GM20431 (cell line): Measurements from ENCODE around the gene BEND2.
"Not testable (repeated sequence)": the region's sequence is repeated elsewhere in the genome, so short reads cannot be mapped to it uniquely, and the experiment has no call there.

ENCODE experiments used
- in situ Hi-C: fragments of 300-500 bp; cut with MseI, MboI; formaldehyde crosslinking; loops from one replicate; pipeline ENCODE4 v1.15.0; 2020; ENCODE audit warnings: low sequenced_read_pairs; ENCODE audit not compliant: unreplicated experiment

Gene BEND2

GRCh38 chrX:18220786-18221185 is at the start of gene BEND2:
TSS of gene BEND2 (minus strand) at chrX:18220886. CDS start at chrX:18220750, 136 bp downstream.
- in situ Hi-C loops, result no loop called here

GRCh38 chrX:18255059-18255458 is 34.4 kb upstream of the BEND2 start:
- in situ Hi-C loops, result no loop called here

DNA sequence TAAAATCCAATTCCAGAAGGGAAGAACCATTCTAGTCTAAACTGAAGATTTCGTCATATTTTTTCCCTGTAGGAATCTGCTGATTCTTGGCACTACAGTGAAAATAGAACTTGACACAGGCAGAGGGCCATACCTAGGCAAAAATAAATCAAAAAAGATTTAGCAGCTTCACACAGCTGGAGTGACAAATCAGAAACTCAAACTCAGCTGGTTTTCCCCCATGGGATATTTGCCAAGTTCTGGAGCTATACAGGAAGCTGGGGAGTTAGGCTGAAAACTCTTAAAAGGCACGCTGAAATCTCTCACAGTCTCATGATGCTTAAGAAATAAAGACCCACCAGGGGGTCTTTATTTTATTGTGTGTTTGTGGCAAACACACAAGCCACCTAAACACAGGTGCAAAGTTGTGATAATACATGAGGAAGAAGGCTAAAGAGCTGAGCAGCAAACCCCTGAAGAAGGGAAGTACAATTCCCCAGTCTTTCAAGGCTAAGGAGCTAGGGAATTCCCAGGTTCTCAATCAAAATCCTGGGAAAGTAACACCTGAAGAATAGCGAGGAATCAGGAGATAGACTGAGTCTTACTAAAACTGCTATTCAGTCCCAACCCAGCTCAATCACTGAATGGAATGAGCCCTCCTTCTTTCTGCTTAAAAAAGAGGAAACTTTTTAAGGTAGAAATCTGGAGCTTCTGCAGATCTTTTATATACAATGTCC is 32.1 kb upstream of the BEND2 start:
- in situ Hi-C loops, result no loop called here

GRCh38 chrX:18229646-18230045 is 9.0 kb upstream of the BEND2 start:
- in situ Hi-C loops, result not testable (repeated sequence)

GRCh38 chrX:18228069-18228468 is 7.4 kb upstream of the BEND2 start:
- in situ Hi-C loops, result no loop called here

- in situ Hi-C loops, result no loop called here
Observed at GRCh38 chrX:18227458-18227857, 6.8 kb upstream of the BEND2 start.

DNA sequence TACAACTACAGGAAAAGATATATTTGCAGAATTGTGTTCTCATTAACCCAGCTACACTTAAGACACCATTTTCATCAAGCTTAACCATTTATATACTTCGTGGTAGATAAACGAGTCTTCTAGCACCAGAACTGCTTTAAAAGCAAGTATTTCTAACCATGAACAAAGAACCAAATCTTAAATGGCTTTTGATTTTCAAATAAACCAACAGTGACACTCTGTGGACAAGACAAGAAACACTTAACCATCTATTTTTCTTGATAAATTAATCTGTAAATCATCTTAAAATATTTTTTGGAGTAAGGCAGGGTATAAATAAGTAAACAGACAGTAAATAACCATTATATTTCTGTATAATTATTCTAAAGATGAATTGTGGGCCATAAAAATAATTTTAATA is 10.2 kb downstream of the BEND2 start:
- in situ Hi-C loops, result no loop called here

DNA sequence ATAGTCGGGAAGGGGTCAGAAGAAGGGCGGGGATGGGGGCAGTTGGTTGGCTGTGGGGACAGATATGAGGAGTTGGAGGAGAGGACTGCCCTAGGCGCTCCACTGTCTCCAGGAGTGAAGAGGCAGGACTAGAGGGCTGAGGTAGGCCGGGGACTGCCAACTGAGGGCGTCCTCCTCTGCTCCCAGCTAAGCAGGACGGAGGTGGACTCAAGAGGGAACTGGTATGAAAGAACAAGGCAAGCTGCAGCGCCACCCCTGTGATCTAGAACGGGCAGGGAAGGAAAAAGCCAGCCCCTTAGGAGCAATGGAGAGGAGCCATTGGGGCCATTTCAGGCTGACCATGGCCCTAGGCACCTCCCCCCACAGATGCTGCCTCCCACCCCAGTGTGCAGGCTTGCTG is 14.0 kb downstream of the BEND2 start:
- in situ Hi-C loops, result no loop called here

GRCh38 chrX:18203631-18204030 is 17.1 kb downstream of the BEND2 start:
- in situ Hi-C loops, result no loop called here

DNA sequence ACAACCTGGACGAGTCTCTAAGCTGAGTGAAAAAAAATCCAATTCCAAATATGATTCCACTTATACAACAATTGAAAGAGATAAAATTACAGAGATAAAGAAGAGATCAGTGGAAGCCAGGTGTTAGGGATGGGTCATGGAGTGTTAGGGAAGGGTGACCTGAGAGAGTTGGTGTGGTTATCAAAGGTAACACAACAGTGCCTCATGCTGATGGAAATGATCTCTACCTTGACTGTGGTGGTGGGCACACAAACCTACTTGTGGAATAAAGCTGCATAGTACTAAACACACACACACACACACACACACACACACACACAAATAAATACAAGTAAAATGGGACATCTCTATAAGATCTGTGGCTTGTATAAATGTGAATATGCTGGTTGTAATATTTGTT is 26.0 kb downstream of the BEND2 start:
- in situ Hi-C loops, result no loop called here

GRCh38 chrX:18179446-18179845 is 41.2 kb downstream of the BEND2 start:
- in situ Hi-C loops, result no loop called here

GRCh38 chrX:18174971-18175370 is 45.7 kb downstream of the BEND2 start:
- in situ Hi-C loops, result no loop called here

- in situ Hi-C loops, result no loop called here
Observed at GRCh38 chrX:18174209-18174608, 46.5 kb downstream of the BEND2 start.

GRCh38 chrX:18173494-18174180 is 47.0 kb downstream of the BEND2 start:
- in situ Hi-C loops, result no loop called here

DNA sequence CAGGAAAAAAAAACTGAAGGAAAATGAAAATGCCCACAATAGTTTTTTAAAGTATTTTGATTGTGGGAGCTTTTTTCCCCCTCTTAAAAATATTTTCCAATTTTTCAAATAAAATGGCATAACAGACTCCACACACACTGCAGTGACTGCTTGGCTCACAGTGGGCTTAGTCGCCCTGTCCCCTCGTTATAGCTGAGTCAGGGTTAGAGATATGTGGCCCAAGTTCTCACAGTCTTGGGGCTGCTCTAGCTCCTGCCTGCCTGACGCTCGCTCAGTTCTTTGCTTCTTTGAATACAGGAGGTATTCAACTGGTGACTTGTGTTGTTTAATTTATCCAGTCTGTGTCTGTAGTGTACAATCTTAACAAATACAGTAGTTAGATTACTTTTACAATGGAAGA is 47.7 kb downstream of the BEND2 start:
- in situ Hi-C loops, result no loop called here

GRCh38 chrX:18170910-18171309 is 49.8 kb downstream of the BEND2 start:
- in situ Hi-C loops, result no loop called here

DNA sequence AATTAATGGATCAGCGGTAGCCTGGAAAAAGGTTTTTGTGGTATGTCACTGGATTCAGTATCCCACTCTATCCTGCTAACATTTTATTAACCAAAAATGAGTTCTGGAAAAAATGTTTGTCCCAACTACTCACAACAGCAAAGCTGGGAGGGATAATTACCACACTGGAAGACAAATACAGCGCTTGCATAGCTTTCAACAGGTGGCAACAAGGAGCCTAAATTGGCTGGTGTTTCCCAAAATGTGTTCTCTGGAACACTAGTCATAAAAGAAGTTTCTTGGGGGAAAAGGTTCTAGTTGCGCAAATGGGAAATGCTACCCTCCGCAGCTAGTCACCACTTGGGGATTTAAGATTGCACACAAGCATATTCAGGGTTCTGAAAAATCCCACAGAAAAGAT is 54.6 kb downstream of the BEND2 start:
- in situ Hi-C loops, result no loop called here

DNA sequence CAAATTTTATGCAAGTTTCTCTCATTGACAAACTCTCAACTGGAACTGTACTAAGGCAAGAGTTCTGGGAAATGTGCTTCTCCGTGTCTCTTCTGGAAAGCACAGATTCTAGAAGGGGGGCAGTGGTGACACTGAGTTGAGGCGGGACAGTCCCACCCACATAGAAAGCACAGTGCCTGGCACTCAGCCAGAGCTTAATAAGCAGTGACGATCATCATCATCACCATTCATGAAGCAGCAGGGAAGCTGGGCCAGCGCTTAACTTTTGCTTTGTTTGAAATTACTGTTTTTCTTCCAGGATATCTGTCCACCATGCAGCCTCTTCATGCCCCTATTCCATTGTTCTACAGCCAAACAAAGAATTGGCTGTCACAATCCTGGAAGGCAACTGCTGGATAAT is 60.3 kb downstream of the BEND2 start:
- in situ Hi-C loops, result no loop called here

GRCh38 chrX:18158963-18159362 is 61.7 kb downstream of the BEND2 start:
- in situ Hi-C loops, result no loop called here

GRCh38 chrX:18151649-18152048 is 69.0 kb downstream of the BEND2 start:
- in situ Hi-C loops, result no loop called here

- in situ Hi-C loops, result no loop called here
Observed at GRCh38 chrX:18151157-18151556, 69.5 kb downstream of the BEND2 start.

- in situ Hi-C loops, result no loop called here
Observed at GRCh38 chrX:18149454-18149853, 71.2 kb downstream of the BEND2 start.
